Ovary (tissue), 3 donors: Measurements from ENCODE around the gene MIPEP.

Source experiments
- CTCF ChIP-seq, 3 donors: fragments of 450-650 bp in 2 of 3; fragments of 200-600 bp in 1 of 3; IDR thresholded peaks; one replicate each; pipeline versions ENCODE4 v1.5.1 to v1.8.0; 2016 to 2022; ENCODE audit warnings: antibody characterized with exemption in 3 of 3, mild to moderate bottlenecking in 1 of 3
- EP300 ChIP-seq: sonication (generic); formaldehyde crosslinking; IDR thresholded peaks from one replicate; pipeline ENCODE4 v1.6.1; 2017; ENCODE audit warnings: antibody characterized with exemption
- POLR2A ChIP-seq: fragments of 450-650 bp; IDR thresholded peaks from one replicate; pipeline ENCODE4 v1.6.1; 2017; ENCODE audit warnings: antibody characterized with exemption, mild to moderate bottlenecking, moderate library complexity
- donor health status: DM: no; HTN: no; CAD: no.

DNA sequence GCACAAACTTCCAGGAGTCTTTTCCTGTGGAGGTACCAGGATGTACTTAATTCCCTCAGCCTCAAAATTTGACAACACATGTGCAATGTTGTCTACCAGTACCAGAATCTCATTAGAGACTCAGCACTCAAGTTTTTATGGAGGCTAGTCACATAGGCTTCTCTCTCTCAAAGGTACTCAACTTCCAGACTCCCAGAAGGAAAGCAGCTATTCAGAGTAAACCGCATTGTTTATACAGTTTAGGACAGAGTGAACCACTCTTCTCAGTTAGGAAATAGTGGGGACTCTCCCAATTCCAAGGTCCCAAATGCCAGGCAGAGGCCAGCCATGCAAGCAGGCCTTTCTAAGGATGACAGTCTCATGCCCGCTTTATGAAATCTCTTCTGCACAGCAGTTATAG lies 16.6 kb upstream of the MIPEP start:
- TF ChIP-seq CTCF (IDR thresholded peaks at IDR 0.05) (no peak), EP300 (no peak), POLR2A (no peak)
